ENCODE results near the gene PRDM5. TPM values are rescaled to one million over a fixed set of nuclear protein-coding genes. Genes with fewer than 3 reads are reported as not detected.
"Not testable (repeated sequence)": the region's sequence is repeated elsewhere in the genome, so short reads cannot be mapped to it uniquely, and the experiment has no call there.

The PRDM5 gene
- total RNA-seq, 1 donor from 2014 or later: 8.0 TPM

DNA sequence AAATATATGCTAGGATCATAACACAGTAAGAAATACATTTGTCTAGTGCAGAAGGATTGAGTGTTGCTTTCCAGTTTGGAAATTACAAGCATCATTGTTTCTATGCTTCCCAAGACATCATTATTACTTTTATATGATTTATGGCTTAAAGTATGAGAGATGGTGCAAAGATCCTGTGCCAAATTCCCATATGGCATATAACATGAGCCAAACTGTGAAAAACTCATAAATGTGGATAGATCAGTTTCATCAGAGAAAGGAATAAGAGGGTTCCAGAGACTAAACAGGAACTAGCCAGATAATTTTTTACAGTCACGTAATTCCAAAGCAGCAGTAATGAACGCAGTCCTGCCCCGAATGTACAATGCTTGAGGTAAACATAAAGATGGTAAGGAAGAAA is 126.3 kb downstream of the PRDM5 start:
- ATAC-seq (ENCODE audit: poor library complexity) (no peak), DNase-seq (no peak)

DNA sequence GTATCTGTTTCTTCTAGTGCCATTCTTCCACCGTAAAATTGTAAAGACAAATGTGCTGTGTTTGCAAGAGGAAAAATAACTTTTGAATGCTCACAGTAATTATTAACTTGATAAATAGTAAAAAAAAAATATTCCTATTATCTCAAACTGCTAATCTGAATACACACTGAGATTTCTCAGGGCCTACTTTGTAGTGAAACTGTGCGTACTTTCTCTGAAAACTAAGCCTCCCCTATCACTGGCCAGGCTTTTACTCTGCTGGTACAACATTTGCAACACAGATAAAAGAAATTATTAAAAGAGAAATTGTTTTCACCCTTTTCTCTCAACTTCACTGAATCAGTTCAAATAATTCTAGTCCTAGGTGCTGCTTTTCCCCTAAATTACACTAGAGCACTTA is 137.3 kb downstream of the PRDM5 start:
- intact Hi-C loops (cut with DNase I): no loop called here
- DNase-seq (no peak), ATAC-seq (ENCODE audit: poor library complexity) (no peak)

More for the DNA sequence above, 126.3 kb downstream of the PRDM5 start:
- intact Hi-C loops (cut with DNase I): no loop called here

DNA sequence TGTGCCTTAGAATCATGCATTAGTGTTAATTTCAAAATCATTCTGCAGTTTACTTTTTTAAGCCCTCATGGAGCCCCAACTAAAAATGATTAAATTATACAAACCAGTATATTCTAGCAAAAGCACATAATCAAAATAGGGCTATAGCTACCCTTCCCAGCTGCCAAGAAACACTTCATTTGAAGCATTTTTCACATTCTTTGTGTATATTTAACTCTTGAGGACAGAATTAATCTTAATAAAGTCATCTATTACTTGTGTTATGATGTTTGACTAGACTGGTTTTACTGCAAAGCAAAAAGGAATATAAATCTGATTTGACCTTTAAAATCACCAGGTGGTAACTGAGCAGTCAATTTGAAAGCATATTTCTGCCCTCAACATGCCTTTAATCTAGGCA is 145.1 kb downstream of the PRDM5 start:
- intact Hi-C loops (cut with DNase I): no loop called here
- DNase-seq: no peak
- ATAC-seq (ENCODE audit: poor library complexity): no peak

DNA sequence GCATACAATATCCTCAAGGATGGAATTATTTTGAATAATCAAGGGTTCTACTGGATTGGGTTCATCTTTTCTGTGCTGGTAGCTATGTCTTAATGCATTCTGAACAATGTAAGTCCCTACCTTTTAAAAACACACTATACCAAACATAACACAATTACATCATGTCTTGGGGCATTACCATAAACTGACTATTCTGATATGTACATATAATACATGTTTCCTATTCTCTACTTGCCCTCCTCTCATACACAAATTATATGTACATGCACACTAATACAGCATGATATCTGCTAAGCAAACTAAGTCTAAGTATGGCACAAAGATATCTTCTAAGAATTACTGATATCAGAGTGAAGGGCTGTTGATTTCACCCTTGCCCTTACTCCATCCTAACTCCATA is 147.1 kb downstream of the PRDM5 start:
- DNase-seq (no peak), ATAC-seq (ENCODE audit: poor library complexity) (no peak)
- intact Hi-C loops (cut with DNase I): no loop called here

DNA sequence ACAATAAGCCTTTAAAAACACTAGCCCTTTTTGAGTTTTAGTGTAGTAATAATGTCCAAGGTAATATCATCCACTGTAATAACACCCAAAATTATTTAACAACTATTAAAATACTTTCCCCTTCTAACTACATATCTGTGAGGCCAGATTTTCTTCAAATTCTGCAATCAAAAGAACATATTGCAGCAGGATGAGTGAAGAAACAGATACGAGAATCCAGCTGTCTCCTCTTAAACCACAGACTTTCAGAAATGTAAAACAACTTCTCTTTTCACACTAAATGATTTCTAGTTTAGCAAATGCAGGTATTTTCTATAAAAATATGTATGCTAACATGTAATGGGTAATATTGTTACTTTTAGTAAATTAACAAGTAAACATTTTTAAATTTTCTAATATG is 148.9 kb downstream of the PRDM5 start:
- intact Hi-C loops (cut with DNase I): no loop called here
- ATAC-seq (ENCODE audit: poor library complexity) (no peak), DNase-seq (no peak)

DNA sequence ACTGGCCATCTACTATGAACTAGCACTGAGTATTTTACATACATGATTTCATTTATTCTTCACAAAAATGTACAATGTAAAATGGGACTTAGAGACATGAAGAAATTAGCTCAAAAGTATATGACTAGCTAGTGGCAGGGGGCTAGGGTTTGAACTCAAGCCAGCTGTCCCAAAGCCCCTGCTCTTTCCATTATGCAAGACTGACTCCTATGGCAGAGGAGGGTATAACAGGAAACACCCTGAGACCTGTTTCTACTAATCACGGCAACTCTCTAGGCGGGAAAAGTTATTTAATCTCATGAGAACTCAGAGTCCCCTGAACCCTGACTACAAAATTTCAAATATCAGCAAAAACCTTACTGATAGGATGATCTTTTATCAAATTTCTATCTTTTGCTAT is 150.6 kb downstream of the PRDM5 start:
- intact Hi-C loops (cut with DNase I): no loop called here

DNA sequence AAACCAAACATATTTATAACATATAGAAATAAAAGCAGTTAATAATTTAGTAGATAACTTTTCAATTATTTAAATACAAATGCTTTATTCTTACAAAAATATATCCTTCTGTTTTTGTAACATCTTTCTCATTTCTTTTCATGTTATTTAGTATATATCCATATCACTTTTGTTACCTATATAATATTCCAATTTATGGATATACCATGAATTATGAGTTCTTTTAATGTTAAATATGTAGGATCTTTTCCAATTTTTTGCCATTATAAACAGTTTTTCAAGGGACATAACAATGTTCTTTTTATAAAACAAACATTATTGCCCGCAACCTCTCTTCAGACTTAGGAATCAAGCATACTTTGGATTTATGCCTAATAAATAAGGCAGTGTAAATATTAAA is 151.6 kb downstream of the PRDM5 start:
- DNase-seq (no peak), ATAC-seq (ENCODE audit: poor library complexity) (no peak)
- intact Hi-C loops (cut with DNase I): no loop called here

More for the DNA sequence above, 150.6 kb downstream of the PRDM5 start:
- ATAC-seq (ENCODE audit: poor library complexity) (no peak), DNase-seq (no peak)

DNA sequence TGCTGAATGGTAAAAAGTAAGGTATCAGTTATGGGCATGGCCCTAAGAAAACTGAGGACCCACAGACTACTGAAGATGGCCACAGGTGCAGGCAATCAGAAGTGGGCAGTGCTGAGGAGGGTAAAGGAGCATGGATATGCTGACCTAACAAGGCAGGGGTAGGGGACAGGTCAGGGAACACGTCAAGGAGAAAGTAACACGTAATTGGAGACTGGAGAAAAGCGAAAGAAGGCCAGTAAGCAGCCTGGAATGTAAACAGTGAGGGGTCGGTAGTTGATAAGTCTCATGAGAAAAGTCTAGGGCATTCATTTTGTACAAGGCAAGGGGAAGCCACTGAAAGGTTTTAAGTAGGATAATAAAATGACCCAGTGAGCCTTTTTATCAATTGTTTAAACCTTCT is 153.3 kb downstream of the PRDM5 start:
- no peak for DNase-seq
- ATAC-seq (ENCODE audit: poor library complexity): no peak
- intact Hi-C loops (cut with DNase I): no loop called here

DNA sequence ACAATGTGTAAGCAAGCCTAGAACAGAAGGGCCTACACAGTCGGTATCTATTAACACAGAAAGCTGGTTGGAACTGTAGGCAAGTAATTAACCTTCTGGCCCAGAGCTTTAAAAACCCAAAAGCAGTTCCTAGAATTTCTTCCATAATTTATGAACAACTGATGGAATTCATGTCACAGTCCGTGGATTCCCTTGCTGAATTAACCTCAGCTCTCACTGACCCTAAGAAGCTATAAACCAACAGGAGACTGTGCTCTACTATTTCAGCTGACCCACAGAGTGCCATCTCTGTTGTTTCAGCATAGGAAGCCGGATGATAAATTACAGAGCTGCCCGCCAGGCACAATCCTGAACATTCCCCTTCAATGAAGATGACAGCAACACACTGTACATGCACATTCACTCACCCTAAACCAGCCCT is 157.3 kb downstream of the PRDM5 start:
- DNase-seq: no peak
- intact Hi-C loops (cut with DNase I): no loop called here
- peak; percentile 76 for ATAC-seq (ENCODE audit: poor library complexity)

DNA sequence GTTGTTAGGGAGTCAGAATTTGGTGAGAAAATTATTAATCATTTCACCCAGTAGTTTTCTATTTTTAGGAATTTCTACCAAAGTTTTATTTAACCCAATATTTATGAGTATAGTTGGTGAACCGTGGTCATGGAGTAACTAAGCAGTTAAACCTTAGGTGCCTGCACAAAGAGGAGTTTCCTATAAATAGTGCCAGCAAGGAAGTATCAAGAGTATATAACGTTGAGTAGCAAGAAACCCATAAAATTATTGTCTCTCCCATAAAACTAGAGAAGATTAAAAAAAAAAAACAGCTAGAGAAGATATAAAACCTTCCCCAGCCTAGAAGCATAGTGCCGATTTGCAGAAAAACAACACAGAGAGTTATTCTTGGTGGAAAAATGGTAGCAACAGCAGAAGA is 158.9 kb downstream of the PRDM5 start:
- DNase-seq (no peak), ATAC-seq (ENCODE audit: poor library complexity) (no peak)
- intact Hi-C loops (cut with DNase I): no loop called here

DNA sequence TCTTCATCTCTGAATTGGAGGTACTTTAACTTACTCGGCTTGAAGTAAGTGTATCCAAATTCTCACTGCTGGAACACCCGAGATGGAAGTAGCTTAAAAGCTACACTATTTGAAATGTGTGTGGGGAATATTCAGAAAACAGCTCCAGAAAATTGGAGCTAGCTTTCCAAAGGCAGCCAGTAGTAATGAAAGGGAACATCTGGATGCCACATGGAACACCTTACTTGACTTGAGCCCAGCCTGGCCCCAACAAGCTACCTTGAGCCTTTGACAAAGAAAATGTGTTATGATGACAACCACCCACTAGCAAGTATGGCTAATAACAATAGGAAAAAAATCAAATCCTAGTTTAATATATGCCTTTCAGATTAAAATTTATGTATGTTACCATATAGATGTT is 161.5 kb downstream of the PRDM5 start:
- DNase-seq (no peak), ATAC-seq (ENCODE audit: poor library complexity) (no peak)
- intact Hi-C loops (cut with DNase I): no loop called here

DNA sequence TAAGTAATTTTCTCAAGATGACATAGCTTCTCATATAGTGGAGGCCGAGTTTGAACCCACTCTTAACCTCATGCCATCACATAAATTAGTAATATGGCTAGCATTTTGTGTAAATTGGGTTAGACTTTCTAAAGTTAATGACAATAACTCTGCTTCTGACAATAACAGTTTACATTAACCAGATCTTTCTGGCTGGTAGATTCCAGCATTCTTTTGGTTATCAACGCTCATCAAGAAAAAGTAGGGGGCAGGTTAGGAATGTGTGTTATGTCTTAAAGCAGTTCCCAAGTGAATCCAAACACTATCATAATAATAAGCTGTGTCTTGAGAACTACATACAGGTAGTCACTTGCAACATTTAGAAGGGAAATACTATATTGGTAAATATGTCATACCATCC is 162.5 kb downstream of the PRDM5 start:
- DNase-seq (no peak), ATAC-seq (ENCODE audit: poor library complexity) (no peak)
- intact Hi-C loops (cut with DNase I): no loop called here

DNA sequence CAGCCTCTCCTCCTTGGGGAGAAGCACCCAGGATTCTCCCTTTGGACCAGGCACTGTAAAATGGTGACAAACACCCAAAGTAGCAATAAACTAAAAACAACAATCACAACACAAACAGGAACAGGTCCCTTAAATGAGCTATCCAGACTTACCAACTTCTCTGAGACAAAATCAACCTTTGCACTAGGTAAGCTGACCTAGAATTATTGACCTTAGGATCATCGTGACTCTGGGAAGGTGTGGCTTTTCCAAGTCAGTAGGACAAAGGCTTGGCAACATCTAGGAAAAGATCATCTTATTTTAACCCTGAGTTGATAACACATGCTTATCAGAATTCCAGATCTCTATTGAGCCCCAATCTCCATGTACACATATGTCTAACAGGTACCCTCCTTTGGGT is 166.7 kb downstream of the PRDM5 start:
- ATAC-seq (ENCODE audit: poor library complexity): no peak
- no peak for DNase-seq
- intact Hi-C loops (cut with DNase I): no loop called here

DNA sequence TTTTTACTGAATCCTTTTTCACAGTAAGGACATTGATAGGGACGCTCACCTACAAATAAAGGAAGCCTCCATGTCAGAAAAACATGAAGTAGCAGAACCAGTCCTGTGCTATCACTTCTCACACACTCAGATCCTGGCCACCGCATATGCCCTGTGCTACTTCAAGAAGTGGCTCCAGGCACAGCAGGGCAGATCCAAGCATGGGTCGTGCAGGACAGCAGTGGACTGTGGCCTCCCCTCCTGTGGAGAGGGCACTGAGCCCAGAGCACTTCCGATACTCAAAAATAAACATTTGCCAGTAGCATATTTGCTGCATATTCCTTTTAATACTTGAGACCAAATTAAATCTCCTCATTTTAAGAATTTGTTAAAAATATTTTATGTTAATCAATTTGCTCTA is 167.9 kb downstream of the PRDM5 start:
- ATAC-seq (ENCODE audit: poor library complexity): peak; percentile 93
- intact Hi-C loops (cut with DNase I): no loop called here
- peak; percentile 58 for DNase-seq

DNA sequence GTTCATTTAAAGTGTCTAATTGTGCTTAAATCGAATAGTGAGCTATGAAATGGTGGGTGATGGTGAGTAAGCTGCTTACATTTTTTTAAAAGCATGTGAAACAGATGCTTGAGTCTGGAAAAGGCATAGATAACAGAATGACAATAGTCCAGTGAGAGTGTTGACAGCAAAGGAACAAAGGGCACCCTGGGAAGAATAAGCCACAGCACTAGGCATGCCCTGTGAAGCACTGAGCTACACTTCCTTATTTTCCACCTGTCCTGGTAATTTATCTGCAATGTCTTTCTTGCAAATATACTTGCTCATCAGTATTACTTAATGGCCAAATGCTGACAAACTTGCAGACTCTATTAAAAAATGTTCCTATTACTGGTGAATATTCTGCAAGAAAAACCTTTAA is 168.7 kb downstream of the PRDM5 start:
- intact Hi-C loops (cut with DNase I): no loop called here
- ATAC-seq (ENCODE audit: poor library complexity) (peak; percentile 95), DNase-seq (no peak)

DNA sequence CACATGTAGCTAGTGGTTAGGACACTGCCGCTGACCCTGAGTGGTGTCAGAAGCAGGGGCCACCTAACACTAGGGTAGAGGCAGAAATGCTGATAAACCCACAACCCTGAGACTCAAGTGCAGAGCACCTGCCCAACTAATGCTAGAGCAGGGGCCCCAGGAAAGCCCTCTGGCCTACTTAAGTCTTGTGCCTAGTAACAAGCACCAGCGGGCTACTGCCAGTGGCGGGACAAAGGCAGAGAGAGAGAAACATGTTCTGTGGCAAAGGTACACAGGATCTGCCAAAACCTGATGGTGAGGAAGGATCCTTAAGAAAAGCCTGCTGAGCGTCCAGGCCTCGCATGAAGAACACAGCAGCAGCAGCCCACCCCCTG is 172.4 kb downstream of the PRDM5 start:
- ATAC-seq (ENCODE audit: poor library complexity) (no peak), DNase-seq (no peak)
- intact Hi-C loops (cut with DNase I): no loop called here

DNA sequence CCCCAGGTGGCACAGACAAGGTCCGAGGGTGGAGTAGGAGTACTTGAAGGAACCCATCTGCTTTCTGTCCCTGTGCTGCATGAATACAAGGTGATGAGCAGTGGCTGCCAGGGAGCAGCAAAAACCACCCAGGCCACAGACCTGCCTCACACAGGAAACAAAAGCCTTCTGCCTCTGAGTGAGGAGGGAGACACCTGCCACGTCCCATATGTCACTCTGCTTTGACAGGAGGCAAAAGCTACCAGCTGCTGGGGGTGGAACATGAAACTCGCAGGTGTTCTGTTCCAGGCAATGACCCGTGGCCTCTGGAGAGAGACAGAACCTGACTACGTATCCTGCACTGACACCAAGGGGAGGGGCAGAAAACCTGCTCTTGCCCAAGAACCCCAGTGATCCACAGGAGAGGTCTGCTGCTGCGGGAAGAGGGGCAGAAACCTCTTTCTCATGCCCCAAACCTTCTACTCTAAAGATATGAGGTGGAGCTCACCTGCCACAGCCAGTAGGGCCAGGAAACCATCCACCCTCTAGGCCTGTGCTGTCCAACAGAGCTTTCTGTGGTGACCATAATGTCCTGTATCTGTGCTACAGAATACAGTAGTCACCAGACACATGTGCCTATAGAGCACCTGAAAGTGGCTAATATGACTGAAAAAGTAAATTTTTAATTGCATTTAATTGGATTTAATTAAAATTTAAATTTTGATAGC is 172.9 kb downstream of the PRDM5 start:
- DNase-seq (no peak), ATAC-seq (ENCODE audit: poor library complexity) (no peak)
- intact Hi-C loops (cut with DNase I): no loop called here

DNA sequence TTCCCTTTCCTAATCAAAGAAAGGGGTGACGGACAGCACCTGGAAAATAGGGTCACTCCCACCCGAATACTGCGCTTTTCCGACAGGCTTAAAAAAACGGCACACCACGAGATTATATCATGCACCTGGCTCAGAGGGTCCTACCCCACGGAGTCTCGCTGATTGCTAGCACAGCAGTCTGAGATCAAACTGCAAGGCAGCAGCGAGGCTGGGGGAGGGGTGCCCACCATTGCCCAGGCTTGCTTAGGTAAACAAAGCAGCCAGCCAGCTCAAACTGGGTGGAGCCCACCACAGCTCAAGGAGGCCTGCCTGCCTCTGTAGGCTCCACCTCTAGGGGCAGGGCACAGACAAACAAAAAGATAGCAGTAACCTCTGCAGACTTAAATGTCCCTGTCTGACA is 180.9 kb downstream of the PRDM5 start:
- DNase-seq: not testable (repeated sequence)

DNA sequence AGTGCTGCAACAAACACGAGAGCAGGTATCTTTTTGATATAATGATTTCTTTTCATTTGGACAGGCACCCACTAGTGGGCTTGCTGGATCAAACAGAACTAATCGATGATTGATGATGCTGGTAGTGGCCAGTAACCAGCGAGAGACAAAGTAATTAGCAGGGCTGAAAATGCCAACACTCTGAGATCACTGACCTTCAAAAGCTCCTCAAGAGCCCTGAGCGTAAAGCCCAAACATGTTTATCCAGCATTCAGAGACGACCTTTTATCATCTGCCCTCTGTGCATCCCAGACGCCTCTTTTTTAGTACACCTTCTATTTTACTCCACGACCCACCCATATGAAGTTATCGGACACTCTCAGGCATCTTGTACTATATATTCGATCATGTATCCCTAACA is 186.2 kb downstream of the PRDM5 start:
- intact Hi-C loops (cut with DNase I): no loop called here
- DNase-seq (no peak), ATAC-seq (ENCODE audit: poor library complexity) (peak; percentile 68)

More for the DNA sequence above, 180.9 kb downstream of the PRDM5 start:
- ATAC-seq (ENCODE audit: poor library complexity); intact Hi-C loops (cut with DNase I): not testable (repeated sequence)

DNA sequence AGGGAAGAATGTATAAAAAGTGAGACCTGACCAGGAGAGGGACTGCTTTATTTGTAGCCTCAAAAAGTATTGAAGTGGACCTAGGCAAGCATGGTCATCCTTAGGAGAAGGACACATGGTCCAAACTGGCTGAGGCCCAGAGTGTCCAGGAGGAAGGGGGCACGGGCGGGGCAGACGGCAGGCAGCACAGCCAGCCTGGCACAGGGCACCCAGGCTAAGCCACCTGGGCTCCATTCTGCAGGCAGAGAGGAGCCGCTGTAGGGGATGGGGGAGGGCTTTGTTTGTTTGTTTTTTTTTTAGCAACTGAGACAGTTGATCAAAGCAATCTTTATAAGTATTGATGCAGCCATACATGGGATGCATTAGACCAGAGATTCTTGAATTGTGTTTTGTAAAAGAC is 188.6 kb downstream of the PRDM5 start:
- intact Hi-C loops (cut with DNase I): no loop called here
- ATAC-seq (ENCODE audit: poor library complexity) (no peak), DNase-seq (no peak)

DNA sequence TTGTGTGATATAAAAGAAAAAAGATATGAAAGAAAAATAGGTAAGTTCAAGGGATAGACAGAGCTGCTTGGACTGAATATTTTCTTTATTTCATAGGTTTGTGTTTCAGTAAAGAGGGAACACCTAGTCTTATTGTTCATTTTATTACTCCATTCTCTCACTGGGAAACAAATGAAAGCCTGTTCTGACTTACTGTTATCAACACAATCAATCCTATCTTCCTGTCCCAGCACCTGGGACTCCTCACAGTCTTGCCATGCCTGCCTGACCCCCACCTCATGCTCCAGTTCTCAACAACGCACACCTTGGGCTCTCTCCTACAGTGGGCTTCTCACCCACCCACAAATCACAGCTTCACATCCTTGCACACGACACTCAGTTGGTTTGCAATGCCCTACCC is 189.5 kb downstream of the PRDM5 start:
- ATAC-seq (ENCODE audit: poor library complexity): no peak

More for the DNA sequence above, 189.5 kb downstream of the PRDM5 start:
- no peak for DNase-seq
- intact Hi-C loops (cut with DNase I): no loop called here

Measured in Right ventricle myocardium superior (tissue), 1 donor.